ENCODE results near the gene AKR1C4. TPM values are rescaled to one million over a fixed set of nuclear protein-coding genes. Genes with fewer than 3 reads are reported as not detected.
"Not testable (repeated sequence)": the region's sequence is repeated elsewhere in the genome, so short reads cannot be mapped to it uniquely, and the experiment has no call there.

AKR1C4 gene
- not detected for total RNA-seq

- no peaks in the 10 kb centered on the region for H3K9me3 Mint-ChIP-seq
- no peak within 1 kb of the TSS for H3K4me3 Mint-ChIP-seq
- peaks cover 7% of the 10 kb centered on the region for H3K27me3 Mint-ChIP-seq
- ChIA-PET CTCF (no interaction called here), POLR2A (no interaction called here)
- no peak for DNase-seq
- no peaks in the 10 kb centered on the region for H3K36me3 Mint-ChIP-seq (ENCODE audit: low read depth)
- no peaks in the 10 kb centered on the region for H3K4me1 Mint-ChIP-seq
- H3K27ac Mint-ChIP-seq, result no peak within 1 kb of the TSS
Measured at GRCh38 chr10:5196702-5197113, at the start of gene AKR1C4. AKR1C4 (plus strand) TSS chr10:5196837; CDS start chr10:5196868, 31 bp downstream.

GRCh38 chr10:5146920-5147254, 49.8 kb upstream of the AKR1C4 start:
- H3K4me1 Mint-ChIP-seq, result no peaks in the 10 kb centered on the region
- H3K9me3 Mint-ChIP-seq, result peaks cover 10% of the 10 kb centered on the region
- no peaks in the 10 kb centered on the region for H3K36me3 Mint-ChIP-seq (ENCODE audit: low read depth)
- H3K27ac Mint-ChIP-seq, result no peak overlapping the region
- no peak overlapping the region for H3K4me3 Mint-ChIP-seq
- DNase-seq, result no peak
- CTCF ChIA-PET, result no interaction called here
- POLR2A ChIA-PET, result no interaction called here
- H3K27me3 Mint-ChIP-seq, result no peaks in the 10 kb centered on the region

- ChIA-PET CTCF (no interaction called here), POLR2A (no interaction called here)
- H3K27ac Mint-ChIP-seq, result no peak overlapping the region
- H3K4me1 Mint-ChIP-seq, result no peaks in the 10 kb centered on the region
- no peaks in the 10 kb centered on the region for H3K36me3 Mint-ChIP-seq (ENCODE audit: low read depth)
- H3K27me3 Mint-ChIP-seq, result no peaks in the 10 kb centered on the region
- DNase-seq, result no peak
- H3K9me3 Mint-ChIP-seq, result peaks cover 10% of the 10 kb centered on the region
- no peak overlapping the region for H3K4me3 Mint-ChIP-seq
Measured at GRCh38 chr10:5147255-5147980, 49.2 kb upstream of the AKR1C4 start.

GRCh38 chr10:5147981-5148677, 48.5 kb upstream of the AKR1C4 start:
- H3K9me3 Mint-ChIP-seq, result peaks cover 10% of the 10 kb centered on the region
- ChIA-PET CTCF (no interaction called here), POLR2A (no interaction called here)

GRCh38 chr10:5148678-5149032, 48.0 kb upstream of the AKR1C4 start:
- no peak for DNase-seq
- ChIA-PET CTCF (no interaction called here), POLR2A (no interaction called here)
- H3K36me3 Mint-ChIP-seq (ENCODE audit: low read depth), result no peaks in the 10 kb centered on the region
- peaks cover 2% of the 10 kb centered on the region for H3K27me3 Mint-ChIP-seq
- peaks cover 10% of the 10 kb centered on the region for H3K9me3 Mint-ChIP-seq
- H3K27ac Mint-ChIP-seq, result no peak overlapping the region
- no peaks in the 10 kb centered on the region for H3K4me1 Mint-ChIP-seq
- no peak overlapping the region for H3K4me3 Mint-ChIP-seq

More at GRCh38 chr10:5147981-5148677, 48.5 kb upstream of the AKR1C4 start:
- no peak overlapping the region for H3K4me3 Mint-ChIP-seq
- H3K36me3 Mint-ChIP-seq (ENCODE audit: low read depth), result no peaks in the 10 kb centered on the region
- no peaks in the 10 kb centered on the region for H3K27me3 Mint-ChIP-seq
- DNase-seq, result no peak
- H3K4me1 Mint-ChIP-seq, result no peaks in the 10 kb centered on the region
- no peak overlapping the region for H3K27ac Mint-ChIP-seq

- POLR2A ChIA-PET, result no interaction called here
- Mint-ChIP-seq H3K4me1 (no peaks in the 10 kb centered on the region), H3K9me3 (peaks cover 10% of the 10 kb centered on the region), H3K27me3 (peaks cover 5% of the 10 kb centered on the region), H3K36me3 (ENCODE audit: low read depth) (no peaks in the 10 kb centered on the region), H3K27ac (no peak overlapping the region), H3K4me3 (no peak overlapping the region)
- DNase-seq, result no peak
- CTCF ChIA-PET, result interaction anchor here (0.7 kb wide), 1 partner anchor 185 kb away, joined by 3 read pairs; no protein-coding TSS in a partner anchor
Measured at GRCh38 chr10:5151076-5151475, 45.6 kb upstream of the AKR1C4 start.

- Mint-ChIP-seq H3K27me3 (peaks cover 6% of the 10 kb centered on the region), H3K4me1 (no peaks in the 10 kb centered on the region), H3K9me3 (peaks cover 4% of the 10 kb centered on the region), H3K4me3 (no peak overlapping the region), H3K36me3 (ENCODE audit: low read depth) (no peaks in the 10 kb centered on the region), H3K27ac (no peak overlapping the region)
- POLR2A ChIA-PET, result no interaction called here
- DNase-seq, result no peak
- CTCF ChIA-PET, result no interaction called here
Measured at GRCh38 chr10:5155951-5156350, 40.7 kb upstream of the AKR1C4 start.

- ChIA-PET POLR2A (no interaction called here), CTCF (no interaction called here)
- Mint-ChIP-seq H3K27me3 (peaks cover 6% of the 10 kb centered on the region), H3K4me1 (no peaks in the 10 kb centered on the region), H3K4me3 (no peak overlapping the region), H3K9me3 (peaks cover 5% of the 10 kb centered on the region), H3K36me3 (ENCODE audit: low read depth) (no peaks in the 10 kb centered on the region), H3K27ac (no peak overlapping the region)
- DNase-seq, result no peak
Measured at GRCh38 chr10:5157501-5157900, 39.1 kb upstream of the AKR1C4 start.

- POLR2A ChIA-PET, result no interaction called here
- H3K4me3 Mint-ChIP-seq, result no peak overlapping the region
- H3K9me3 Mint-ChIP-seq, result peaks cover 15% of the 10 kb centered on the region
- H3K27me3 Mint-ChIP-seq, result peaks cover 4% of the 10 kb centered on the region
- CTCF ChIA-PET, result no interaction called here
- H3K27ac Mint-ChIP-seq, result no peak overlapping the region
- no peaks in the 10 kb centered on the region for H3K4me1 Mint-ChIP-seq
- H3K36me3 Mint-ChIP-seq (ENCODE audit: low read depth), result no peaks in the 10 kb centered on the region
- DNase-seq, result no peak
Measured at GRCh38 chr10:5159126-5159525, 37.5 kb upstream of the AKR1C4 start.

GRCh38 chr10:5163487-5163886, 33.1 kb upstream of the AKR1C4 start:
- ChIA-PET POLR2A (no interaction called here), CTCF (no interaction called here)
- no peak for DNase-seq
- Mint-ChIP-seq H3K4me1 (peaks cover 2% of the 10 kb centered on the region), H3K4me3 (no peak overlapping the region), H3K27me3 (no peaks in the 10 kb centered on the region), H3K36me3 (ENCODE audit: low read depth) (no peaks in the 10 kb centered on the region), H3K27ac (no peak overlapping the region), H3K9me3 (peaks cover 42% of the 10 kb centered on the region)

- POLR2A ChIA-PET, result no interaction called here
- no peak overlapping the region for H3K27ac Mint-ChIP-seq
- H3K36me3 Mint-ChIP-seq (ENCODE audit: low read depth), result no peaks in the 10 kb centered on the region
- peaks cover 45% of the 10 kb centered on the region for H3K9me3 Mint-ChIP-seq
- no peak overlapping the region for H3K4me3 Mint-ChIP-seq
- H3K27me3 Mint-ChIP-seq, result no peaks in the 10 kb centered on the region
- peaks cover 2% of the 10 kb centered on the region for H3K4me1 Mint-ChIP-seq
- DNase-seq, result no peak
- CTCF ChIA-PET, result no interaction called here
Measured at GRCh38 chr10:5165738-5166137, 30.9 kb upstream of the AKR1C4 start.

- Mint-ChIP-seq H3K27ac (no peak overlapping the region), H3K4me3 (no peak overlapping the region), H3K36me3 (ENCODE audit: low read depth) (no peaks in the 10 kb centered on the region), H3K27me3 (peaks cover 4% of the 10 kb centered on the region), H3K4me1 (peaks cover 2% of the 10 kb centered on the region), H3K9me3 (peaks cover 31% of the 10 kb centered on the region)
- ChIA-PET CTCF (interaction anchor here (0.9 kb wide), 1 partner anchor 179 kb away, joined by 4 read pairs; no protein-coding TSS in a partner anchor), POLR2A (no interaction called here)
- DNase-seq, result no peak
Measured at GRCh38 chr10:5168897-5169420, 27.7 kb upstream of the AKR1C4 start.

GRCh38 chr10:5175581-5175980, 21.1 kb upstream of the AKR1C4 start:
- H3K4me1 Mint-ChIP-seq; H3K27me3 Mint-ChIP-seq; DNase-seq; H3K4me3 Mint-ChIP-seq; POLR2A ChIA-PET; H3K36me3 Mint-ChIP-seq (ENCODE audit: low read depth); CTCF ChIA-PET; H3K9me3 Mint-ChIP-seq; H3K27ac Mint-ChIP-seq: not testable (repeated sequence)

- H3K4me3 Mint-ChIP-seq; H3K36me3 Mint-ChIP-seq (ENCODE audit: low read depth); DNase-seq; H3K9me3 Mint-ChIP-seq; H3K27me3 Mint-ChIP-seq; H3K4me1 Mint-ChIP-seq; H3K27ac Mint-ChIP-seq; POLR2A ChIA-PET; CTCF ChIA-PET: not testable (repeated sequence)
Measured at GRCh38 chr10:5180503-5180902, 16.1 kb upstream of the AKR1C4 start.

Data from activated CD4-positive, alpha-beta T cell treated with anti-CD3 and anti-CD28 coated beads, Interleukin-2, amount 10 ng/mL, durations not matched to agents 7 days and 5 days (primary cell).